Stomach (tissue), 9 donors: ENCODE measurements around the gene ATCAY. TPM values are rescaled to one million over a fixed set of nuclear protein-coding genes. Genes with fewer than 3 reads are reported as not detected.
"Not testable (repeated sequence)": the region's sequence is repeated elsewhere in the genome, so short reads cannot be mapped to it uniquely, and the experiment has no call there.

Experiments used
- DNase-seq, 2 donors: peaks; one replicate each; pipeline versions ENCODE4 v3.0.0 to v3.0.0-alpha.2; 2013 to 2019
- H3K27ac ChIP-seq, 5 donors: fragments of 200-600 bp in 4 of 5; sonication (generic) in 4 of 5; one replicate each; pipeline ENCODE4 v1.5.1; 2013 to 2019; ENCODE audit warnings: mild to moderate bottlenecking in 1 of 5, moderate library complexity in 1 of 5
- H3K27me3 ChIP-seq, 3 donors: fragments of 200-600 bp; sonication (generic); one replicate each; pipeline ENCODE4 v1.5.1; 2017 to 2019; ENCODE audit warnings: mixed run types in 1 of 3
- H3K36me3 ChIP-seq, 4 donors: fragments of 200-600 bp; sonication (generic); 1 replicate in 3 of 4; 2 replicates in 1 of 4; pipeline ENCODE4 v1.5.1; 2016 to 2019
- H3K4me1 ChIP-seq, 4 donors: fragments of 200-600 bp; sonication (generic); one replicate each; pipeline ENCODE4 v1.5.1; 2016 to 2019
- H3K4me3 ChIP-seq, 4 donors: fragments of 200-600 bp; sonication (generic) in 3 of 4; one replicate each; pipeline ENCODE4 v1.5.1; 2016 to 2019; ENCODE audit warnings: mild to moderate bottlenecking in 1 of 4
- H3K9me3 ChIP-seq, 4 donors: fragments of 200-600 bp; sonication (generic); one replicate each; pipeline ENCODE4 v1.5.1; 2016 to 2019
- EP300 ChIP-seq: sonication (generic); formaldehyde crosslinking; IDR thresholded peaks from one replicate; pipeline ENCODE4 v1.6.1; 2017; ENCODE audit warnings: antibody characterized with exemption
- POLR2A ChIP-seq, 4 donors: fragments of 450-650 bp; IDR thresholded peaks; one replicate each; pipeline ENCODE4 v1.6.1; 2016; ENCODE audit warnings: antibody characterized with exemption in 4 of 4, control low read depth in 2 of 4, mild to moderate bottlenecking in 1 of 4, moderate library complexity in 1 of 4
- POLR2AphosphoS5 ChIP-seq, 3 donors: sonication (generic); formaldehyde crosslinking; IDR thresholded peaks; one replicate each; pipeline ENCODE4 v1.6.1; 2016; ENCODE audit warnings: antibody characterized with exemption in 3 of 3
- WGBS, 5 donors: extraction: QIAGEN DNeasy Blood & Tissue Kit in 3 of 5; methylation state at CpG; one replicate each; pipeline versions ENCODE4 v1.1.5 to v1.1.7; 2013 to 2018; 5-methylcytosine and 5-hydroxymethylcytosine counted together
- intact Hi-C: fragments of 100-400 bp; cut with DNase I; formaldehyde crosslinking; loops from one replicate; pipeline ENCODE4 v1.15.1; 2023; ENCODE audit warnings: low total_unique reads
- polyA plus RNA-seq, 3 donors: library from polyadenylated mRNA; stranded (reverse); fragments of 200-250 nt; gene quantifications; one replicate each; pipeline ENCODE4 v1.2.3, GENCODE V29; 2013
- total RNA-seq, 5 donors: library from RNA; depleted of rRNA; stranded (reverse); fragments of >200 nt; gene quantifications; one replicate each; pipeline versions ENCODE4 v1.1.0 to v1.2.3, GENCODE V29; 2014 to 2016
- TF ChIP-seq, protein P1 (sequence below), 7 experiments: fragments of 450-650 bp in 4 of 7; fragments of 200-600 bp in 3 of 7; sonication (generic) in 3 of 7; IDR thresholded peaks; one replicate each; pipeline ENCODE4 v1.5.1; 2016 to 2019; ENCODE audit warnings: antibody characterized with exemption in 7 of 7, control low read depth in 2 of 7, mild to moderate bottlenecking in 1 of 7
- donor health status: healthy with polysubstance abuse.
- donor health status: Bipolar disorder and iron deficiency.
- donor health status: healthy.

ATCAY gene
- total and polyA plus RNA-seq, 8 donors = 0.25 to 0.92 (median 0.81) TPM; not detected in 4

DNA sequence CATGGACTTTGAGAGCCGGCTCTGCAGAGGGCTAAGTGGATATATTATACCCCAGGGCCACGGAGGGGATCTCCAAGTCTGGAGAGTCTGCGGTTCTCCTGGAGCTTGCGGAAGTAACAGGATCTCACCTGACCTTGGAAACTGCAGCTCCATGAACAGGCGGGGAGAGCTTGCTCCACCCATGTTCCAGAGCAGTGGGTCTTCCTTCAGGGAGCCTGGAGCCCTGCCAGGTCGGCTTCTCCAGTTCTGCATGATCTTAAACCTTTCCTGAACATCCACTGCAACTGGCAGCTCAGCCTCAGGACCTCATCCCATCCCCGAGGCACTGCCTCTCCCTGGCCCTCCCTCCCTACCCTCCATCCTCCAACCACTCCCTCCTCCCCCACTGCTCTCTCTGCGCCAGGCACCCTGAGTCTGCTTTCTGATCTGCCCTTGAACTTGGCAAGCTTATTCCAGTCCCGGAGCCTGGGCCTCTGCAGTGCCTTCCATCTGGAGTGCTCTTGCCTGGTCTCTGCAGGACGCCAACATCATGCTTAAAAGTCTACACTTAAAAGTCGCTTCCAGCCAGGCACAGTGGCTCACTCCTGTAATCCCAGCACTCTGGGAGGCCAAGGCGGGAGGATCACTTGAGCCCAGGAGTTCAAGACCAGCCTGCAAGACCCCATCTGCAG lies 13.2 kb downstream of the ATCAY start:
- no peaks in the 10 kb centered on the region for H3K27me3 ChIP-seq
- H3K4me3 ChIP-seq = no peak overlapping the region
- intact Hi-C loops = no loop called here
- H3K4me1 ChIP-seq = no peaks in the 10 kb centered on the region
- H3K9me3 ChIP-seq = peaks cover 0 to 8% (median 6%) of the 10 kb centered on the region in 4 donors
- TF ChIP-seq EP300 (no peak), POLR2AphosphoS5 (IDR thresholded peaks at IDR 0.05) (no peak), POLR2A (IDR thresholded peaks at IDR 0.05) (no peak)
- TF ChIP-seq, protein P1, sequence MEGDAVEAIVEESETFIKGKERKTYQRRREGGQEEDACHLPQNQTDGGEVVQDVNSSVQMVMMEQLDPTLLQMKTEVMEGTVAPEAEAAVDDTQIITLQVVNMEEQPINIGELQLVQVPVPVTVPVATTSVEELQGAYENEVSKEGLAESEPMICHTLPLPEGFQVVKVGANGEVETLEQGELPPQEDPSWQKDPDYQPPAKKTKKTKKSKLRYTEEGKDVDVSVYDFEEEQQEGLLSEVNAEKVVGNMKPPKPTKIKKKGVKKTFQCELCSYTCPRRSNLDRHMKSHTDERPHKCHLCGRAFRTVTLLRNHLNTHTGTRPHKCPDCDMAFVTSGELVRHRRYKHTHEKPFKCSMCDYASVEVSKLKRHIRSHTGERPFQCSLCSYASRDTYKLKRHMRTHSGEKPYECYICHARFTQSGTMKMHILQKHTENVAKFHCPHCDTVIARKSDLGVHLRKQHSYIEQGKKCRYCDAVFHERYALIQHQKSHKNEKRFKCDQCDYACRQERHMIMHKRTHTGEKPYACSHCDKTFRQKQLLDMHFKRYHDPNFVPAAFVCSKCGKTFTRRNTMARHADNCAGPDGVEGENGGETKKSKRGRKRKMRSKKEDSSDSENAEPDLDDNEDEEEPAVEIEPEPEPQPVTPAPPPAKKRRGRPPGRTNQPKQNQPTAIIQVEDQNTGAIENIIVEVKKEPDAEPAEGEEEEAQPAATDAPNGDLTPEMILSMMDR (IDR thresholded peaks at IDR 0.05) = no peak
- no peaks in the 10 kb centered on the region for H3K36me3 ChIP-seq
- H3K27ac ChIP-seq = no peak overlapping the region
- WGBS, 5 donors = 60 to 67% (median 62%) methylated on average over 9 to 12 of the region's 12 CpGs
- peak in 1 of 2 donors; percentile 28 for DNase-seq

DNA sequence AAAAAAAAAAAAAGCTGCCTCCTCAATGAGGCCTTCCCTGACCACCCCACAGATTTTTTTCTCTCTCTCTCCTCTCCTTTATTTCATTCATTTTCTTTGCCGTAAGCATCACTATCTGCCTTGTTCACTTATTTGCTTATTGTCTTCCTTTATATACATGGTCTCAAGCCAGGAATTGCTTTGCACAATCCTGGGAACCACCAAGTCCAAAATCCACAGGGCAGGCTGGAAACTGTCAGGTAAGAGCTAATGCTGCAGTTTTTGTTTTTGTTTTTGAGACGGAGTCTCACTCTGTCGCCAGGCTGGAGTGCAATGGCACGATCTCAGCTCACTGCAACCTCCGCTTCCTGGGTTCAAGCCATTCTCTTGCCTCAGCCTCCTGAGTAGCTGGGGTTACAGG lies 14.5 kb downstream of the ATCAY start:
- H3K36me3 ChIP-seq, H3K4me1 ChIP-seq, H3K27me3 ChIP-seq, intact Hi-C loops, H3K4me3 ChIP-seq, H3K9me3 ChIP-seq, H3K27ac ChIP-seq, DNase-seq: not testable (repeated sequence)
- 74 to 83% (median 80%) methylated on average over 5 of the region's 5 CpGs for WGBS, 5 donors

DNA sequence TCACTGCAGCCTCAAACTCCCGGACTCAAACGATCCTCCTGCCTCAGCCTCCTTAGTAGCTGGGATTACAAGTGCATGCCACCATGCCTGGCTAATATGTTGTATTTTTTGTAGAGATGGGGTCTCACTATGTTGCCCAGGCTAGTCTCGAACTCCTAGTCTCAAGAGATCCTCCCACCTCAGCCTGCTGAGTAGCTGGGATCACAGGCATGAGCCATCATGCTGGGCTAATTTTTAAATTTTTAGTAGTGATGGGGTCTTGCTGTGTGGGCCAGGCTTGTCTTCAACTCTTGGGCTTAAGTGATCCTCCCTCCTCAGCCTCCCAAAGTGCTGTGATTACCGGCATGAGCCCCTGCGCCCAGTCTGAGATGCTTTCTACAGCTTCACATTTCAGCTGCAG lies 15.3 kb downstream of the ATCAY start:
- Histone ChIP-seq H3K4me3 (no peak overlapping the region), H3K4me1 (peaks cover 0 to 7% (median 0%) of the 10 kb centered on the region in 4 donors), H3K36me3 (no peaks in the 10 kb centered on the region), H3K27me3 (no peaks in the 10 kb centered on the region), H3K27ac (no peak overlapping the region), H3K9me3 (peaks cover 0 to 10% (median 8%) of the 10 kb centered on the region in 4 donors)
- intact Hi-C loops = no loop called here
- TF ChIP-seq, protein P1 (IDR thresholded peaks at IDR 0.05) = no peak
- no peak for TF ChIP-seq POLR2A (IDR thresholded peaks at IDR 0.05)
- no peak for TF ChIP-seq EP300
- no peak for TF ChIP-seq POLR2AphosphoS5 (IDR thresholded peaks at IDR 0.05)
- 81 to 92% (median 87%) methylated on average over 5 of the region's 5 CpGs for WGBS, 5 donors
- no peak for DNase-seq

DNA sequence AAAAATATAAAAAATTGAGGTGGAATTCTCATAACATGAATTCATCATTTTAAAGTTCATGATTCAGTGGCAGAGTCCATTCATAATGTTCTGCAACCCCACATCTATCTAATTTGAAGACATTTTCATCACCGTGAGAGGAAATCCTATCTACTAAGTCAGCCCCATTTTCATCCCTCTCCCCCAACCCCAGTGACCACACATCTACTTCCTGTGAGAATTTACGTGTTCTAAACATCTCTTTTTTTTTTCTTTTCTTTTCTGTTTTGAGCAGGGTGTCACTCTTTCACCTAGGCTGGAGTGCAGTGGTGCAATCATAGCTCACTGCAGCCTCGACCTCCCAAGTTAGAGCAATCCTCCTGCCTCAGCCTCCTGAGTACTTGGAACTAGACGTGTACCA lies 17.5 kb downstream of the ATCAY start:
- H3K27me3 ChIP-seq = no peaks in the 10 kb centered on the region
- 67 to 74% (median 72%) methylated on average over 4 of the region's 4 CpGs for WGBS, 5 donors
- H3K27ac ChIP-seq = no peak overlapping the region
- no peak overlapping the region for H3K4me3 ChIP-seq
- TF ChIP-seq POLR2AphosphoS5 (IDR thresholded peaks at IDR 0.05) (no peak), POLR2A (IDR thresholded peaks at IDR 0.05) (no peak), EP300 (no peak)
- TF ChIP-seq, protein P1 (IDR thresholded peaks at IDR 0.05) = no peak
- intact Hi-C loops = no loop called here
- H3K36me3 ChIP-seq = no peaks in the 10 kb centered on the region
- H3K4me1 ChIP-seq = peaks cover 0 to 7% (median 0%) of the 10 kb centered on the region in 4 donors
- DNase-seq = no peak
- peaks cover 0 to 10% (median 8%) of the 10 kb centered on the region in 4 donors for H3K9me3 ChIP-seq

DNA sequence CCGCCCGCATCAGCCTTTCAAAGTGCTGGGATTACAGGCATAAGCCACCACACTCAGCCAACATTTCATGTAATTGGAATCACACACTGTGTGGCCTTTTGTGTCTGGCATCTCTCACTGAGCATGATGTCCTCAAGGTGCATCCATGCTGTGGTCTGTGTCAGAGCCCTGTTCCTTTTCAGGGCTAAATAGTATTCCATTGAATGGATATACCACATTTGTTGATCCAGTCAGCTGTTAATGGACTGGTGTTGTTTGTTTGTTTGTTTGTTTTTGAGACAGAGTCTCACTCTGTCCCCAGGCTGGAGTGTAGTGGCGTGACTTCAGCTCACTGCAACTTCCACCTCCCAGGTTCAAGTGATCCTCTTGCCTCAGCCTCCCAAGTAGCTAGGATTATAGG lies 17.9 kb downstream of the ATCAY start:
- WGBS, 5 donors = 72 to 96% (median 91%) methylated on average over 3 of the region's 3 CpGs
- peaks cover 0 to 7% (median 0%) of the 10 kb centered on the region in 4 donors for H3K4me1 ChIP-seq
- peaks cover 0 to 10% (median 8%) of the 10 kb centered on the region in 4 donors for H3K9me3 ChIP-seq
- no peak for DNase-seq
- TF ChIP-seq POLR2AphosphoS5 (IDR thresholded peaks at IDR 0.05) (no peak), POLR2A (IDR thresholded peaks at IDR 0.05) (no peak), EP300 (no peak)
- TF ChIP-seq, protein P1 (IDR thresholded peaks at IDR 0.05) = no peak
- H3K27me3 ChIP-seq = no peaks in the 10 kb centered on the region
- no peaks in the 10 kb centered on the region for H3K36me3 ChIP-seq
- H3K4me3 ChIP-seq = no peak overlapping the region
- H3K27ac ChIP-seq = no peak overlapping the region
- intact Hi-C loops = no loop called here
